HEK293 (cell line): Measurements from ENCODE around the gene LGI4.
A peak's percentile ranks its signal among the peaks of the same experiment; 100 is the strongest.

ENCODE experiments used
- CTCF ChIA-PET: fragments of 350-600 bp; formaldehyde crosslinking; extraction: SDS; loops from one replicate; lab custom pipeline; 2021; ENCODE audit warnings: antibody characterized with exemption; lab: Yijun Ruan, JAX
- POLR2A ChIA-PET: fragments of 300-600 bp; formaldehyde crosslinking; extraction: SDS; loops from one replicate; lab custom pipeline; 2020; ENCODE audit warnings: antibody characterized with exemption, inconsistent platforms; lab: Yijun Ruan, JAX
- H3K27ac ChIP-seq: fragments of 200-500 bp; sonication (Bioruptor generic); 2 replicates; pipeline ENCODE4 v1.5.1; 2014; ENCODE audit warnings: low read depth, low read length, control low read depth, inconsistent platforms; ENCODE audit errors: extremely low read depth
- H3K36me3 ChIP-seq, 2 experiments: fragments of 200-500 bp in 1 of 2; sonication (Bioruptor generic) in 1 of 2; 1 replicate in 1 of 2; 2 replicates in 1 of 2; pipeline ENCODE4 v1.5.1; 2014 to 2017; ENCODE audit warnings: inconsistent platforms in 2 of 2, low read length in 2 of 2; ENCODE audit not compliant: control insufficient read depth in 2 of 2, insufficient read depth in 1 of 2
- H3K4me1 ChIP-seq: fragments of 200-500 bp; sonication (Bioruptor generic); 2 replicates; pipeline ENCODE4 v1.5.1; 2014; ENCODE audit warnings: mild to moderate bottlenecking, low read length, inconsistent platforms; ENCODE audit not compliant: control insufficient read depth, insufficient read depth
- H3K4me3 ChIP-seq: 2 replicates; pipeline ENCODE4 v1.5.1; 2011; ENCODE audit warnings: low read depth, mild to moderate bottlenecking, control low read depth, low read length, moderate library complexity
- H3K9me3 ChIP-seq: fragments of 200-500 bp; sonication (Bioruptor generic); 2 replicates; pipeline ENCODE4 v1.5.1; 2014; ENCODE audit warnings: low read depth, low read length, inconsistent platforms; ENCODE audit not compliant: control insufficient read depth, insufficient read depth
- EGR2 ChIP-seq: fragments of 450-650 bp; formaldehyde crosslinking; IDR thresholded peaks from 2 replicates; pipeline ENCODE4 v1.5.1; 2016; ENCODE audit warnings: low read depth, missing biosample characterization, missing genetic modification characterization
- GLIS2 ChIP-seq: fragments of 450-650 bp; formaldehyde crosslinking; IDR thresholded peaks from 2 replicates; pipeline ENCODE4 v1.5.1; 2016; ENCODE audit warnings: missing biosample characterization, missing genetic modification characterization
- INSM2 ChIP-seq: fragments of 450-650 bp; formaldehyde crosslinking; IDR thresholded peaks from 2 replicates; pipeline ENCODE4 v1.5.1; 2016; ENCODE audit warnings: missing biosample characterization, missing genetic modification characterization
- MYNN ChIP-seq: fragments of 450-650 bp; formaldehyde crosslinking; IDR thresholded peaks from 2 replicates; pipeline ENCODE4 v1.5.1; 2016; ENCODE audit warnings: missing biosample characterization, missing genetic modification characterization, borderline replicate concordance
- PRDM10 ChIP-seq: fragments of 450-650 bp; formaldehyde crosslinking; IDR thresholded peaks from 2 replicates; pipeline ENCODE4 v1.5.1; 2016; ENCODE audit warnings: missing biosample characterization, missing genetic modification characterization
- SP7 ChIP-seq: fragments of 450-650 bp; formaldehyde crosslinking; IDR thresholded peaks from 2 replicates; pipeline ENCODE4 v1.5.1; 2016; ENCODE audit warnings: missing biosample characterization, missing genetic modification characterization
- ZBTB10 ChIP-seq: fragments of 450-650 bp; formaldehyde crosslinking; IDR thresholded peaks from 2 replicates; pipeline ENCODE4 v1.5.1; 2016; ENCODE audit warnings: missing biosample characterization, missing genetic modification characterization
- ZFP41 ChIP-seq: fragments of 450-650 bp; formaldehyde crosslinking; IDR thresholded peaks from 2 replicates; pipeline ENCODE4 v1.5.1; 2016; ENCODE audit warnings: missing biosample characterization, missing genetic modification characterization, borderline replicate concordance
- ZFP69B ChIP-seq: fragments of 450-650 bp; formaldehyde crosslinking; IDR thresholded peaks from 2 replicates; pipeline ENCODE4 v1.5.1; 2016; ENCODE audit warnings: missing biosample characterization, missing genetic modification characterization
- ZNF140 ChIP-seq: fragments of 450-650 bp; formaldehyde crosslinking; IDR thresholded peaks from 2 replicates; pipeline ENCODE4 v1.5.1; 2016; ENCODE audit warnings: missing biosample characterization, missing genetic modification characterization
- ZNF335 ChIP-seq: fragments of 450-650 bp; formaldehyde crosslinking; conservative IDR thresholded peaks from 2 replicates; pipeline ENCODE4 v1.5.1; 2016; ENCODE audit warnings: missing biosample characterization, missing genetic modification characterization
- ZNF354C ChIP-seq: fragments of 450-650 bp; formaldehyde crosslinking; IDR thresholded peaks from 2 replicates; pipeline ENCODE4 v1.5.1; 2016; ENCODE audit warnings: missing biosample characterization, missing genetic modification characterization, low read depth, borderline replicate concordance
- ZNF518A ChIP-seq: fragments of 450-650 bp; formaldehyde crosslinking; conservative IDR thresholded peaks from 2 replicates; pipeline ENCODE4 v1.5.1; 2016; ENCODE audit warnings: low read depth, missing biosample characterization, missing genetic modification characterization
- ZNF530 ChIP-seq: fragments of 450-650 bp; formaldehyde crosslinking; IDR thresholded peaks from 2 replicates; pipeline ENCODE4 v1.5.1; 2016; ENCODE audit warnings: low read depth, missing biosample characterization, missing genetic modification characterization
- ZNF670 ChIP-seq: fragments of 450-650 bp; formaldehyde crosslinking; IDR thresholded peaks from 2 replicates; pipeline ENCODE4 v1.5.1; 2016; ENCODE audit warnings: missing biosample characterization, missing genetic modification characterization, low read depth
- ZSCAN23 ChIP-seq: fragments of 450-650 bp; formaldehyde crosslinking; IDR thresholded peaks from 2 replicates; pipeline ENCODE4 v1.5.1; 2016; ENCODE audit warnings: missing biosample characterization, missing genetic modification characterization

The LGI4 gene

GRCh38 chr19:35143231-35143715 lies 8.4 kb upstream of the LGI4 start, which contains the start of gene FXYD7:
TSS of gene FXYD7 (plus strand) at chr19:35143255. CDS start at chr19:35143334, 79 bp downstream.
- CTCF ChIA-PET: interaction anchor here (0.6 to 4.7 kb wide), 20 partner anchors 8 to 141 kb away, joined by 3 to 82 read pairs (median 6); partner anchors contain the start of genes FXYD3, FXYD5 and LGI4
- Histone ChIP-seq H3K9me3 (no peaks in the 10 kb centered on the region), H3K4me1 (peaks cover 31% of the 10 kb centered on the region), H3K36me3 (no peaks in the 10 kb centered on the region; a peak in 1 of 3 replicates), H3K27ac (no peak within 1 kb of the TSS; the same call in 1 of the 2 replicates), H3K4me3 (no peak within 1 kb of the TSS)
- POLR2A ChIA-PET: interaction anchor here (0.6 to 2.0 kb wide), 7 partner anchors 11 to 466 kb away, joined by 3 to 8 read pairs (median 5); partner anchors contain the start of genes FXYD5, USF2 and ZNF302
- TF ChIP-seq ZBTB10 (tag by site-specific recombination) (peak; percentile 69), ZNF354C (no peak), ZFP41 (no peak), GLIS2 (peak; percentile 93)

- H3K4me3 ChIP-seq: no peak overlapping the region
- TF ChIP-seq EGR2 (tag by site-specific recombination) (peak; percentile 94), PRDM10 (tag by site-specific recombination) (peak; percentile 98), ZNF670 (tag by site-specific recombination) (no peak), ZNF140 (tag by site-specific recombination) (no peak), ZNF518A (tag by site-specific recombination) (no peak), INSM2 (tag by site-specific recombination) (peak; percentile 80), ZNF530 (no peak), ZBTB10 (tag by site-specific recombination) (peak; percentile 43; the same call in 1 of the 2 replicates), SP7 (tag by site-specific recombination) (peak; percentile 24), ZNF335 (tag by site-specific recombination) (peak; percentile 65), ZSCAN23 (tag by site-specific recombination) (0 out of 2 replicates have a peak, but pooled peaks have one; percentile 24), ZFP69B (tag by site-specific recombination) (peak; percentile 96), MYNN (tag by site-specific recombination) (no peak)
These were observed 7.9 kb upstream of the LGI4 start for GRCh38 chr19:35142606-35143230.

More at GRCh38 chr19:35142606-35143230, 7.9 kb upstream of the LGI4 start:
- no peak overlapping the region for H3K27ac ChIP-seq
- CTCF ChIA-PET: interaction anchor here (0.6 to 4.7 kb wide), 46 partner anchors 11 to 494 kb away, joined by 3 to 82 read pairs (median 6); partner anchors contain the start of genes FAM187B, FXYD3, FXYD5 and ZNF792
- POLR2A ChIA-PET: interaction anchor here (0.6 to 1.9 kb wide), 6 partner anchors 18 to 465 kb away, joined by 3 to 21 read pairs (median 6); partner anchors contain the start of gene ZNF302
- no peaks in the 10 kb centered on the region; a peak in 1 of 3 replicates for H3K36me3 ChIP-seq
- H3K4me1 ChIP-seq: peaks cover 31% of the 10 kb centered on the region
- no peaks in the 10 kb centered on the region for H3K9me3 ChIP-seq
